MM.1S (cell line): Measurements from ENCODE around the gene NELL1.
A peak's percentile ranks its signal among the peaks of the same experiment; 100 is the strongest.

Source experiments
- DNase-seq: peaks from one replicate; pipeline ENCODE4 v3.0.0-alpha.2; 2015
- H2AFZ ChIP-seq: fragments of 300-600 bp; sonication (generic); 2 replicates; pipeline ENCODE4 v1.6.0; 2016; ENCODE audit warnings: antibody characterized with exemption, low read length
- H3F3A ChIP-seq: fragments of 300-600 bp; sonication (generic); 2 replicates; pipeline ENCODE4 v1.6.1; 2016; ENCODE audit warnings: mild to moderate bottlenecking, antibody characterized with exemption, low read length, moderate library complexity, mixed read lengths; ENCODE audit not compliant: insufficient read depth
- H3K27ac ChIP-seq: fragments of 300-600 bp; sonication (generic); 2 replicates; pipeline ENCODE4 v1.5.1; 2016; ENCODE audit warnings: mild to moderate bottlenecking, low read length
- H3K27me3 ChIP-seq: fragments of 300-600 bp; sonication (generic); replicated peaks from 2 replicates; pipeline ENCODE4 v1.6.0; 2016; ENCODE audit warnings: low read length; ENCODE audit not compliant: insufficient read depth
- H3K36me3 ChIP-seq: fragments of 300-600 bp; sonication (generic); replicated peaks from 2 replicates; pipeline ENCODE4 v1.6.1; 2016; ENCODE audit warnings: mild to moderate bottlenecking, low read length, mixed read lengths; ENCODE audit not compliant: insufficient read depth
- H3K4me1 ChIP-seq: fragments of 300-600 bp; sonication (generic); 2 replicates; pipeline ENCODE4 v1.6.1; 2016; ENCODE audit warnings: low read length, mixed read lengths
- H3K4me2 ChIP-seq: fragments of 300-600 bp; sonication (generic); 2 replicates; pipeline ENCODE4 v1.6.0; 2016; ENCODE audit warnings: low read depth, low read length
- H3K4me3 ChIP-seq: fragments of 300-600 bp; sonication (generic); 2 replicates; pipeline ENCODE4 v1.5.1; 2016; ENCODE audit warnings: low read length, mixed read lengths
- H3K79me2 ChIP-seq: fragments of 300-600 bp; sonication (generic); 2 replicates; pipeline ENCODE4 v1.6.1; 2016; ENCODE audit warnings: mixed run types, low read length, mixed read lengths
- H3K9ac ChIP-seq: fragments of 300-600 bp; sonication (generic); 2 replicates; pipeline ENCODE4 v1.6.1; 2016; ENCODE audit warnings: low read length, mixed read lengths
- H3K9me2 ChIP-seq: fragments of 300-600 bp; sonication (generic); replicated peaks from 2 replicates; pipeline ENCODE4 v1.6.1; 2016; ENCODE audit warnings: mild to moderate bottlenecking, low read length, mixed read lengths; ENCODE audit not compliant: insufficient read depth
- H3K9me3 ChIP-seq: fragments of 300-600 bp; sonication (generic); replicated peaks from 2 replicates; pipeline ENCODE4 v1.6.1; 2016; ENCODE audit warnings: mild to moderate bottlenecking, low read length, mixed read lengths; ENCODE audit not compliant: insufficient read depth
- H4K20me1 ChIP-seq: fragments of 300-600 bp; sonication (generic); 2 replicates; pipeline ENCODE4 v1.6.1; 2016; ENCODE audit warnings: mild to moderate bottlenecking, low read length, moderate library complexity, mixed read lengths; ENCODE audit not compliant: insufficient read depth
- CTCF ChIP-seq: fragments of 300-600 bp; sonication (generic); IDR thresholded peaks from 2 replicates; pipeline ENCODE4 v1.5.1; 2016; ENCODE audit warnings: antibody characterized with exemption, low read length, mixed read lengths
- EZH2 ChIP-seq: fragments of 300-600 bp; sonication (generic); optimal IDR thresholded peaks from 2 replicates; pipeline ENCODE3; 2017; ENCODE audit warnings: low read depth, mild to moderate bottlenecking, antibody characterized with exemption, low read length, mixed read lengths
- EZH2phosphoT487 ChIP-seq: fragments of 300-600 bp; sonication (generic); IDR thresholded peaks from 2 replicates; pipeline ENCODE4 v1.6.1; 2018; ENCODE audit warnings: antibody characterized with exemption, low read length

NELL1 gene

GRCh38 chr11:20669820-20670684, 666 bp downstream of the NELL1 start:
- Histone ChIP-seq H3K9ac (no peak overlapping the region), H3K79me2 (no peaks in the 10 kb centered on the region), H3K9me3 (no peaks in the 10 kb centered on the region), H3F3A (no peaks in the 10 kb centered on the region), H3K27me3 (0 out of 2 replicates have a peak, but pooled peaks cover 6% of the 10 kb centered on the region), H3K9me2 (no peaks in the 10 kb centered on the region), H3K4me1 (no peaks in the 10 kb centered on the region), H3K4me2 (peak overlapping the region; percentile 80), H3K36me3 (no peaks in the 10 kb centered on the region), H2AFZ (peak overlapping the region; percentile 62; the same call in 1 of the 2 replicates), H3K27ac (no peak overlapping the region), H4K20me1 (no peaks in the 10 kb centered on the region), H3K4me3 (peak overlapping the region; percentile 58)
- DNase-seq: no peak
- TF ChIP-seq CTCF: no peak
- no peak for TF ChIP-seq EZH2phosphoT487
- no peak for TF ChIP-seq EZH2

DNA sequence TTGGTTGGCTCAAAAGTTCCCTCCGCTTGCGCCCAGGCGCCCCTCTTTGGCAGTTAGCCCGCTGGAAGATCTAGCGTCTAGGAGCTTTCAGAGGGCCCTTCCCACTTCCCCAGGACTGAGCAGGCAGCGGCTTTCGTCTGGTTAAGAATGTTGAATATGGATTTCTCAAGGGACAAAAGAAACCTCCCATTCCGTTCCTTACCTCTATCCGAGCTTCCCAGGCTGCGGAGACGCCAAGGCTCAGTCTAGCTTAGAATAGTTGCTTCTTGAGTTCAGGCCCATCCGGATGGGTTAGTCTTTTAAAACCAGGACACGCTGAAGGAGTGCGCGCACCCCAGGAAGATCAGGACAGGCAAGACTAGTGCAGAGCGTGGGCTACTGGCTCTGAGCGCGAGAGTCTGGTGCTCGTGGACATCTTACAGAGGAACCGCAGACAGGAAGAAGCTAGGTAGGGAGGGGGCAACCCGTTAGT, 1.6 kb downstream of the NELL1 start:
- H3K27ac ChIP-seq: no peak overlapping the region
- H3K4me1 ChIP-seq: no peaks in the 10 kb centered on the region
- TF ChIP-seq EZH2phosphoT487 (no peak), EZH2 (no peak)
- no peaks in the 10 kb centered on the region for H3K9me3 ChIP-seq
- H3K9ac ChIP-seq: no peak overlapping the region
- no peak overlapping the region for H3K4me2 ChIP-seq
- no peak overlapping the region for H3K4me3 ChIP-seq
- H3F3A ChIP-seq: no peaks in the 10 kb centered on the region
- 0 out of 2 replicates have a peak, but pooled peaks cover 6% of the 10 kb centered on the region for H3K27me3 ChIP-seq
- H3K79me2 ChIP-seq: no peaks in the 10 kb centered on the region
- no peak overlapping the region for H2AFZ ChIP-seq
- H4K20me1 ChIP-seq: no peaks in the 10 kb centered on the region
- H3K36me3 ChIP-seq: no peaks in the 10 kb centered on the region
- no peaks in the 10 kb centered on the region for H3K9me2 ChIP-seq
- no peak for DNase-seq

- DNase-seq: no peak
- no peak overlapping the region for H3K27ac ChIP-seq
- no peak overlapping the region for H3K4me3 ChIP-seq
- no peaks in the 10 kb centered on the region for H3K79me2 ChIP-seq
- no peaks in the 10 kb centered on the region for H3F3A ChIP-seq
- H3K27me3 ChIP-seq: 0 out of 2 replicates have a peak, but pooled peaks cover 6% of the 10 kb centered on the region
- no peaks in the 10 kb centered on the region for H3K4me1 ChIP-seq
- no peaks in the 10 kb centered on the region for H3K9me2 ChIP-seq
- H3K9ac ChIP-seq: no peak overlapping the region
- H3K36me3 ChIP-seq: no peaks in the 10 kb centered on the region
- H3K4me2 ChIP-seq: no peak overlapping the region
- no peak for TF ChIP-seq EZH2
- no peak for TF ChIP-seq EZH2phosphoT487
- peak; percentile 29 for TF ChIP-seq CTCF
- no peaks in the 10 kb centered on the region for H3K9me3 ChIP-seq
- no peak overlapping the region for H2AFZ ChIP-seq
- no peaks in the 10 kb centered on the region for H4K20me1 ChIP-seq
Measured at GRCh38 chr11:20671856-20672546, 2.6 kb downstream of the NELL1 start.
